ENCODE data around the gene SNAPIN. TPM values are rescaled to one million over a fixed set of nuclear protein-coding genes. Genes with fewer than 3 reads are reported as not detected.

SNAPIN gene
- polyA plus RNA-seq, 1 donor, result 54.5 TPM

DNA sequence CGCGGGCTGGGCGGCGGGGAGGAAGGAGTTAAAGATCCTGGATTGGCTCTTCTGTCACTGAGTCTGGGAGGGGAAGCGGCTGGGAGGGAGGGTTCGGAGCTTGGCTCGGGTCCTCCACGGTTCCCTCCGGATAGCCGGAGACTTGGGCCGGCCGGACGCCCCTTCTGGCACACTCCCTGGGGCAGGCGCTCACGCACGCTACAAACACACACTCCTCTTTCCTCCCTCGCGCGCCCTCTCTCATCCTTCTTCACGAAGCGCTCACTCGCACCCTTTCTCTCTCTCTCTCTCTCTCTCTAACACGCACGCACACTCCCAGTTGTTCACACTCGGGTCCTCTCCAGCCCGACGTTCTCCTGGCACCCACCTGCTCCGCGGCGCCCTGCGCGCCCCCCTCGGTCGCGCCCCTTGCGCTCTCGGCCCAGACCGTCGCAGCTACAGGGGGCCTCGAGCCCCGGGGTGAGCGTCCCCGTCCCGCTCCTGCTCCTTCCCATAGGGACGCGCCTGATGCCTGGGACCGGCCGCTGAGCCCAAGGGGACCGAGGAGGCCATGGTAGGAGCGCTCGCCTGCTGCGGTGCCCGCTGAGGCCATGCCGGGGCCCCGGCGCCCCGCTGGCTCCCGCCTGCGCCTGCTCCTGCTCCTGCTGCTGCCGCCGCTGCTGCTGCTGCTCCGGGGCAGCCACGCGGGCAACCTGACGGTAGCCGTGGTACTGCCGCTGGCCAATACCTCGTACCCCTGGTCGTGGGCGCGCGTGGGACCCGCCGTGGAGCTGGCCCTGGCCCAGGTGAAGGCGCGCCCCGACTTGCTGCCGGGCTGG is 20.2 kb downstream of the SNAPIN start, which contains the start of gene NPR1:
Gene NPR1, plus strand, starts transcription at position 170 of the 818 bp plus-strand sequence. Its CDS starts 421 bp downstream, at position 591.
- peak; percentile 55 for DNase-seq

DNA sequence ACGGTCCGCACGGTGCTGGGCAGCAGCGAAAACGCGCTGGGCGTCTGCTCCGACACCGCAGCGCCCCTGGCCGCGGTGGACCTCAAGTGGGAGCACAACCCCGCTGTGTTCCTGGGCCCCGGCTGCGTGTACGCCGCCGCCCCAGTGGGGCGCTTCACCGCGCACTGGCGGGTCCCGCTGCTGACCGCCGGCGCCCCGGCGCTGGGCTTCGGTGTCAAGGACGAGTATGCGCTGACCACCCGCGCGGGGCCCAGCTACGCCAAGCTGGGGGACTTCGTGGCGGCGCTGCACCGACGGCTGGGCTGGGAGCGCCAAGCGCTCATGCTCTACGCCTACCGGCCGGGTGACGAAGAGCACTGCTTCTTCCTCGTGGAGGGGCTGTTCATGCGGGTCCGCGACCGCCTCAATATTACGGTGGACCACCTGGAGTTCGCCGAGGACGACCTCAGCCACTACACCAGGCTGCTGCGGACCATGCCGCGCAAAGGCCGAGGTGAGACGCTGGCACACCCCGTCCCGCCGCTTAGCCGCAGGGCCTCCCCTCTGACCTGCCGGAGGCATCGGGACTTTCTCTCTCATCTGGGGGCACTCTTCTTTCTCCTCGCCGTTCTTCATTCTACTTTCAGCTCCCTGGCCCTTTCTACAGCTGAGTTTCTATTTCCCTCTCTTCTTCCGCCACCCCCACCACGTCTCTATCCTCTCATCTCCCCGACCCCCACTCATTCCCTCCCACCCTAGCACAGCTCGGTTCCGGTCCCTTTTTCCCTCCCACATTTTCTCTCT is 21.0 kb downstream of the SNAPIN start:
- peak; percentile 35 for DNase-seq

DNA sequence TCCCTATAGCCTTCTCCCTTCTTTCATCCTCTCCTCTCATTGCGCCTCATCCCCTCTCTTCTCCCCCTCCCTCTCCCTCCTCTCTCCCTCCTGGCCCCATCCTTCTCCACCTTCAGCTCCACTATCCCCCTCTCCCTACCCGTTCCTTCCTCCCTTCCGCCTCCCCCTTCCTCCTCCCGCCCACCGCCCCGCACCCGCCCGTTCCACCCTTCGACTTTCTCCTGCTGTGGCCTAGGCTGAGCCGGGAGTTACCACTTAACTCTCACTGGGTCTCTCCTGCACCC is 21.6 kb downstream of the SNAPIN start:
- DNase-seq, result no peak

DNA sequence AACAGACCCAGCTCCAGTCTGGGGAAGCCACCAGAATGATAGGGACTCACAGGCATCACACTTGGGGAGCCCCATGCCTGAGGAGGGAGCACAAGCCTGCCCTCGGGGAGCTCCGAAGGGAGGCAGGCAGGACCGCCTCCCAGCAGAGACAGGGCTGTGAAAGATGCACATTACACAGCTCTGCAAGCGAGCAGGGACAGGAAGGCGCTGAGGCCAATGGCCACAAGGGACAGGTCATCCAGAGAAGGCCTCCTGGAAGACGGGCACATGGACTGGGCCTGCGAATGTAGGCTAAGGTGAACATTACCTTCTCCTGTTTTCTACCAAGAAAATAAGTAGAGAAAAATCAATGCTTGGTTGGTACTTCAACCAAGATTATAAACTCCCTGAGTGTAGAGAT is 24.2 kb downstream of the SNAPIN start:
- DNase-seq, result no peak

DNA sequence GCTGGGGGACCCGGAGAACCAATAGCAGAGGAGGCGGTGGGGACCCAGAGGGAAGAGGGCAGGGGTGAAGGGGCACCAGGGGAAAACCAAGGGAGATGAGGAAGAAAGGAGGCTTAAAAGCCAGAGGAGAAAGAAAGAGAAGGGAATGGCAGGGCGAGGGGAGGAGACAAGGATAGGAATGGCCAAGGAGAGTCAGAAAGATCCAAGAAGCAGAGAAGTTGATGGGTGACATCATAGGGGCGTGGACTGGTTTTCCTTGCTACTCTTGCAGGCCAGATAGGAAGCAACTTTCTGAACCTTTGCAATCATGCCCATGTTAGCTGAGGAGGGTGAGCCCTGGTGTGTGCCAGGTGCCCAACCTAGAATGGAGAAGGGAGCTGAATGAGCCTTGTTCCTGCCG is 25.4 kb downstream of the SNAPIN start:
- no peak for DNase-seq

DNA sequence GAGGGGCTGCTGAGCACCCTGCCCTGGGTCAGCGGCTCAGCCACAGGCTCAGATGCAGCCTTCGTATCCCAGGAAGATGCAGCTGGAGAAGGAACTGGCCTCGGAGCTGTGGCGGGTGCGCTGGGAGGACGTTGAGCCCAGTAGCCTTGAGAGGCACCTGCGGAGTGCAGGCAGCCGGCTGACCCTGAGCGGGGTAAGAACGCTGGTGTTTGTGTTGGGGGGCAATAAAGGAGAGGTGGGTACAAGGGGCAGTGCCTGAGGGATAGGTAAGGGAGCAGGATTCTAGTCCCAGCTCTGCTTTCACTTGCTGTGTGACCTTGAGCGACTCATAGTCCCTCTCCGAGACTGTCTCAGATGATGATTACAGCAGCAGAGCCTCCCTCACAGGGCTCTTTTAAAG is 26.4 kb downstream of the SNAPIN start:
- no peak for DNase-seq

DNA sequence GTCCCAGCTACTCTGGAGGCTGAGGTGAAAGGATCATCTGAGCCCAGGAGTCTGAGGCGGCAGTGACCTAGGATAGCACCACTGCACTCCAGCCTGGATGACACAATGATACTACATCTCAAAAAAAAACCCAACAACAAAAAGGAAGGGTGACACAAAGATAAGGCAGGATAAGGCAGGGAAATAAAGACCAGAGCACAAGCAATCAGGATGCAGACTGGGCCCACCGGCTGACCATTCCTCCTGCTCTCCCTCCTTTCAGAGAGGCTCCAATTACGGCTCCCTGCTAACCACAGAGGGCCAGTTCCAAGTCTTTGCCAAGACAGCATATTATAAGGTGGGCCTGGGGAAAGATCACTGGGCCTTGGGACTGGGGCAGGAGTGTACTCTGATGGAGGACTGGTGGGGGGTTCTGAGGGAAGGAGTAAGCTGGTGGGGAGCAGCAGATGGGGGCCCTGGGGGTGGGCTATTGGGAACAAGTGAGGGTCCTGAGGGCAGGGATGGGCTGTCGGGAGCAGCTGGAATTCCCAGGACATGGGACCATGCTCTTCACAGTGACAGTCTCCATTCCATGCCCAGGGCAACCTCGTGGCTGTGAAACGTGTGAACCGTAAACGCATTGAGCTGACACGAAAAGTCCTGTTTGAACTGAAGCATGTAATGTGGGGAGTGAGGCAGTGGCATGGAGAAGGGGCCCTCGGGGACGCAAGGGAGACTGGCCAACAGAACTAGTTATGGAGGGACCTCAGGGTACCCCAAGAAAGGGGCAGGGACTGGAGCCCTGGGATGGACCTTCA is 27.2 kb downstream of the SNAPIN start:
- DNase-seq, result no peak

DNA sequence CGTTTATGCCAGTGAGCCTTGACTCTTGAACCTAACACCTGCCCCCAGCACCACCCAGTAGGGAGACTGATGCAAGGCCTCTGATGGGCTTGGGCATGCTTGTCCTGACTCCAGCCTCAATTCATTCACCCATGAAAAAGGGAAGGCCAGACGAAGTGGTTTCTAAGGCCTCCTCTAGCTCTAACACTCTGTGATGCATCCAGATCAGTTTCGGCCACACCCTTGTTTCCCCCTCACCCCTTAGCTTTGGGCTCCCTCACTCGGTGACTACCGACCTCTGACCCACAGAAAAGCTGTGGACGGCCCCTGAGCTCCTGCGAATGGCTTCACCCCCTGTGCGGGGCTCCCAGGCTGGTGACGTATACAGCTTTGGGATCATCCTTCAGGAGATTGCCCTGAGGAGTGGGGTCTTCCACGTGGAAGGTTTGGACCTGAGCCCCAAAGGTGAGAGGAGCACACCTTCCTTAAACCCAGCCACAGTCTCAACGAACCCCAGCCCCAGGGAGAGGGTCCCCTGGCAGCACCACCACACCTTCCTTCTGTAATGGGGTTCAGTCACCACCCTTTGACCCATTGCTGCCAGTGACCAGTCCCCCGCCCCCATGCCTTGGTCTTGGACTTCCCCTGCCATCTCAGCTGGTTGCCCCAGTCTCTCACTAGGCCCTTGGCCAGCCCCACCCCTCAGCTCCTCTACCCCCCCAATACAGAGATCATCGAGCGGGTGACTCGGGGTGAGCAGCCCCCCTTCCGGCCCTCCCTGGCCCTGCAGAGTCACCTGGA is 29.0 kb downstream of the SNAPIN start:
- DNase-seq, result no peak

DNA sequence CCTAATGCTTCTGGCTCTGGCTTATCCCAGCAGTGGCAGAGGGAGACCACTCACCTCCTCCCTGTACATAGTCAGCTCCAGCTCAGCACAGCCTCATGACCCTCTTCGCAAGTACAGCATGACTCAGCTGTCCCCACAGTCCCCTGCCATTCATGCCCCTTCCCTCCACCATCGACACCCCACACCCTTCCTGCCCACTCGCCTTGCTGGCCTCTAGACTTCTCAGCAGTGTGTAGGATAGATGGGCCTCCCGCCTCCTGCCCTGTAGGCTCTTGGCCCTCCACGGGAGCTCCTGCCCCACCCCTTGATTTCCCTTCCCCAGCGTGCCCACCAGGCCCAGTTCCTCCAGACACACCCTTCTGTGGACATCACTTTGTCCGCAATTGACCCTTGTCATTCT is 29.8 kb downstream of the SNAPIN start:
- DNase-seq, result no peak

DNA sequence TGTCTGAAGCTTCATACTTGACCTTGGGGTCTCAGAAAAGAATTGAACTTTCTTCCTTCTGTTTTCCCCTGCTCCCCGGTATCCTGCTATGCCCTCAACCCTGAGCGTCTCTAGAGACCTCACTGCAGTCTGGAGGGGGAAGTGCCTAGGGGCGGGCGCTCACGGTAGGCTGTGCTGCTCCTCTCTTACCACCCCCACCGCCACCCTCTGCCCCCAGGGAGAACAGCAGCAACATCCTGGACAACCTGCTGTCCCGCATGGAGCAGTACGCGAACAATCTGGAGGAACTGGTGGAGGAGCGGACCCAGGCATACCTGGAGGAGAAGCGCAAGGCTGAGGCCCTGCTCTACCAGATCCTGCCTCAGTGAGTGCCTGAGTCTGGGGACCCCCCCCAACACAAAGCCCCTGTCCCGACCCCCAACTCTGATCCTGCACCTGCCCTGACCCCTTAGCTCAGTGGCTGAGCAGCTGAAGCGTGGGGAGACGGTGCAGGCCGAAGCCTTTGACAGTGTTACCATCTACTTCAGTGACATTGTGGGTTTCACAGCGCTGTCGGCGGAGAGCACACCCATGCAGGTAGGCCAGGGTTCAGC is 30.3 kb downstream of the SNAPIN start:
- no peak for DNase-seq

DNA sequence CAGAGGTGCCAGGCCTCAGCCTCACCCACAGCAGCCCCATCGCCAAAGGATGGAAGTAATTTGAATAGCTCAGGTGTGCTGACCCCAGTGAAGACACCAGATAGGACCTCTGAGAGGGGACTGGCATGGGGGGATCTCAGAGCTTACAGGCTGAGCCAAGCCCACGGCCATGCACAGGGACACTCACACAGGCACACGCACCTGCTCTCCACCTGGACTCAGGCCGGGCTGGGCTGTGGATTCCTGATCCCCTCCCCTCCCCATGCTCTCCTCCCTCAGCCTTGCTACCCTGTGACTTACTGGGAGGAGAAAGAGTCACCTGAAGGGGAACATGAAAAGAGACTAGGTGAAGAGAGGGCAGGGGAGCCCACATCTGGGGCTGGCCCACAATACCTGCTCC is 35.0 kb downstream of the SNAPIN start:
- DNase-seq, result no peak

DNA sequence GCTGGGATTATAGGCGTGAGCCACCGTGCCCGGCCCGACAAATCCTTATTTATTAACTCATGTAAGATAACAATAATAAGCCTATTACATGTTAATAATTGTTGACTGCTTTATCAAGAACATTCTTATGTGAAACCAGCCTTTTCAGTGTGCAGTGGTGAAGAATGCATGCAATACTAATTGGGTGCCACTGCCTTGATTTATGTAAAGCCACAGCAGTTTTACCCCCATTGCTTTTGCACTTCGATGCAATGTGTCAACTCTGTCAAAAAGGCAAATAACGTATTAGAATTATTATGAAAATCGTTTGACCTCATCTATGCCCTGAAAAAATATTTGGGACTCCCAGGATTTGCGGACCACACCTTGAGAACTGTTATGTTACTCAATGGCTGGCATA is 38.2 kb downstream of the SNAPIN start:
- DNase-seq, result no peak

DNA sequence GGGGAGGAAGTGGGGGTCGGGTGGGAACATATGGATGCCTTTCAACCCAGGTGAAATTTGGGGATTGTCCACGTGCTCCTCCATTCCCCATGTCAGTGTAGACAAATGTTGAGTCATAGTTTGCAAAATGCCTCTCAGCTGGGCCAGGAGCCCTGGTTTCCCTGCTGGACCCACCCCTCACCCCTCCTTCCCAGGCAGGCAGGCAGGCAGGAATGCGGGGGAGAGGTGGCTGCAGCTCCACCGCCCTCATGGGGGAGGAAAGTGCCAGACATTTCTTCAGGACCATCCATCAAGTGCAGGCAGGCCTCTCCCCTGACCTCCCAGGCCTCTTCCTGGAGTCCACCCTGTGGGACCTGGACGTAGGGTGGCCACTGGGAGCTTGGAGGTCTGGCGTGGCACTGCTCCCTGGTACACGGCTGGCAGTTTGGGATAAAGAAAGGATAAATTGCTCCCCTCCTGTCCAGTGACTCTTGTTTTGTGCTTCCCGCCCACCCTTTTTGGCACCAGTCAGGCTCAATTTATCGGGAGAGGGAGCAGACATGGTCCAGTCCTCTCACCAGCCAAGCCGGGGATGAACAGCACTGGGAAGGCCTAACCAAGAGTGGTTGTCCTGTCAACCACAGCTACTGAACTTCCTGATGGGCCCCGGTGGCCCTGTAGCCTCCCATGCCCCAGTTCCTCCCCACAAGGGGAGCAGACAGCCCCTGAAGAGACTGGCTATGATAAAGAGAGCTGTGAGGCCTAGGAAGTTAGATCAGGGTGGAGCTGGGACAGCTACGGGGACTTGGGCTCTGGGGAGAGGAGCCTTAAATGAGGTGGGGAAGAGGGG is 38.9 kb downstream of the SNAPIN start:
- DNase-seq, result peak; percentile 10

DNA sequence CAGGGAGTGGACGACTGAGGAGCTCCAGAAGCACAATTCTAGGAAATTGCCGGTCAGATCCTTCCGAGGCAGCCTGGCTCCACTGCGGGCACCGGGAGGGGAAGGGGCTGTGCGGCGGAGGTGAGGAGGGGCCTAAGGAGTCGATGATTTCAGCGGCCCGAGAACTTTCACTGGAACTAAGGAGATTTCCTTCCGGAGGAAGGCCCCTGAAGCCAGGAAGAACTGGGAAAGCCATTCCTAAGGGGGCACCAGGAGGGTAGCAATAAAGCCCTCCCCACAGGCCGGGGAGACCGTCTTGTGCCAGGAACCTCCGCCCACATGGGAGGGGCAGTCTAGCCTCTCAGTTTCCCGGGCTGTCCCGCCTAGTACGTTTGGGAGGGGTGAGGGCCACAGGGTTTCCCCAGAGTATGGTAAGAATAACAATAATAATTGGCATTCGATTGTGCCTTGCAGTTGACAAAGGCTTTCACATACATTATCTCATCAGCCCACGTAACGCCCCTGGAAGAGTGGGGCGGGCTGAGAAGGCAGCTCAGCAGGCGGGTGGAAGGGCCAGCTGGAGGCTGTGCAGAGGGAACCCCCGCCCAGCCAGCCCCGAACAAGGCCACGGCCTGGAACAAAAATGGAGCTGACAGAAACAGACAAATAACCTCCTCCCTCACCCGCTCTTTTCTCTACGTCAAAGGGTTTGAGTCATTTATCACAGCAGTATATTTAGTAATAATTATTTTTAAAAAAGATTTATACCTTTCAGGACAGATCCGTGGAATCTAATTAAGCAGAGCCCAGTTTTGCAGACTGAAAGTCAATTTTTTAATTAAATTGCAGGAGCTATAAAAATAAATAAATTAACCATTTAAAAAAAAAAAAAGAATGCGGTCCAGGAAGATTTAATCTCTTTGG is 39.8 kb downstream of the SNAPIN start:
- peak; percentile 32 for DNase-seq

DNA sequence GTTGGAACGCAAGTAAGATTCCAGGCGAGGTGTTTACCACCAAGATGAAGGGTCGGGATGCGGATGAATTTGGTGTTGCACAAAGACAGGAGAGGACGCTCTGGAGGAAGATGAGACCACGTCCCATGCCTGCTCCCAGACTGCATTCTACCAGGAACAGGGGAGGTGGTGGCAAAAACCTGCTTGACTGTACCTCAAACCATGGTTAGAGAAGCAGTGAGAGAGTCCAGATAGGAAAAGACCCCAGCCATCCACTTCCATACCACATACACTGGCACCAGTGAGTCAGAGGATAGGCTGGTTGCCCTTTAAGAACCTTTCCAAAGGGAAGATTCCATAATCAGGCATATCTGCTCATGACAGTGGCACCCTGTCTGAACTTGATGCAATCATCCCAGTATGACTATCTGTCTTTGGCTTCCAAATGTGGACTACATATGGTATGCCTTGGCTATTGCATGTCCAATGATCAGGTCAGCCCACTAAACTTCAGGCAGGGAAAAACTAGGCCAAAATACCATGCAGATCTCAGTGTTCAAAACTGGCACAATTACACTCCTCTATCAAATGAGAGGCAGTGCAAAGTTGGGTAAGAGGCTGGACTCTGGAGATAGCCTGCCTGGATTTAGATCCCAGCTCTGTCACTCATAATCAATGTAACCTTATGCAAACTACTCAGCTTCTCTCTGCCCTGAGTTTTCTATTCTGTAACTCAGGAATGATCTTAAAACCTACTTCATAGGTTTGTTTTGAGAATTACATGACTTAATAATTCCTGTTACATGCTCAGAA is 40.6 kb downstream of the SNAPIN start:
- DNase-seq, result no peak

DNA sequence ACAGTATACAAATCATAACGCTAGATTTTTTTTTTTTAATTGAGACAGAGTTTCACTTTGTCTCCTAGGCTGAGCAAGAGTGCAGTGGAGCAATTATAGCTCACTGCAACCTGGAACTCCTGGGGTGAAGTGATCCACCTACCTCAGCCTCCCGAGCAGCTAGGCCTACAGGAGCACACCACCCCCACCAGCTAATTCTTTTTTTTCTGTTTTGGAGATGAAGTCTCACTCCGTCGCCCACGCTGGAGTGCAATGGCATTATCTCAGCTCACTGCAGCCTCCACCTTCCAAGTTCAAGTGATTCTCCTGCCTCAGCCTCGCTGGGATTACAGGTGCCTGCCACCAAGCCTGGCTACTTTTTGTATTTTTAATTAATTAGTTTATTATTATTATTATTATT is 41.3 kb downstream of the SNAPIN start:
- no peak for DNase-seq

DNA sequence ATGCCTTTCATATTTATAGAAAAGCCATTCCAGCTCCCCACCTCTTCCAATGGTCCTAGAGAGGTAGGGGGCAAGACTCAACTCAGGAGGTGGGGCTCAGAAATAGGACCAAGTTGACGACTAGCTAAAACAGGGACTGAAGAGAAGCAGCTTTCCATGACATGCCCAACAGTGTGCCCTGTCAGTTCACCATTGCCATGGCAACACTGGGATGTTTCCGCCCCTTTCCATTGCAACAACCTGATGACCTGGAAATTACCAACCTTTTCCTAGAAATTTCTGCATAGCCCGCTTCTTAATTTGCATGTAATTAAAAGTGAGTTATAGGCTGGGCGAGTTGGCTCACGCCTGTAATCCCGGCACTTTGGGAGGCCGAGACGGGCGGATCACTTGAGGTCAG is 47.0 kb downstream of the SNAPIN start:
- DNase-seq, result no peak

DNA sequence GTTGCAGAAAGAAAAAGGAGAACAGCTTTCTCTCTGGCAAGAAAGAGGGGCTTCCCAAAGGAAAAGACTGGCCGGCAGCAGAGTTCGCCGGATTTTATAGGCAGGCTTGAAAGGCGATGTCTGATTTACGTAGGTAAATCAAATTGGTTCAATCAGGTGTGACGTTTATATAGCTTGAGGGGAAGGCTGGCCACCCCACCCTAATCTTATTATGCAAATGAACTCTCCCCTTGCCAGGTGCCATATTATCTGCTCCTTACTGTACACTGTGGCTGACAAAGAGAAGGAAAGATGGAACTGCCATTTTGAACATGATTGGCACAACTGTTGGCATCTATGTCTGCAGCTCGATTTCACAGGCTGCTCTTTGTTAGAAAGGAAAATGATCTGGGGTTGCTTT is 52.5 kb downstream of the SNAPIN start:
- no peak for DNase-seq
